Fibroblast of the aortic adventitia (primary cell): ENCODE data around the gene STARD9. TPM values are rescaled to one million over a fixed set of nuclear protein-coding genes. Genes with fewer than 3 reads are reported as not detected.
A peak's percentile ranks its signal among the peaks of the same experiment; 100 is the strongest.

Experiments
- DNase-seq: peaks from one replicate; pipeline ENCODE4 v3.0.0-alpha.2; 2010; ENCODE audit warnings: low read depth
- H3K4me3 ChIP-seq: 2 replicates; pipeline ENCODE4 v1.5.1; 2011; ENCODE audit warnings: low read depth, mild to moderate bottlenecking, control low read depth, low read length, moderate library complexity
- total RNA-seq: library from RNA; depleted of rRNA; stranded (reverse); fragments of >200 nt; gene quantifications from 2 replicates; pipeline ENCODE4 v1.2.3, GENCODE V29; 2012; ENCODE audit warnings: low replicate concordance
- TF ChIP-seq, protein P1 (sequence below): IDR thresholded peaks from 2 replicates; pipeline ENCODE4 v1.5.1; 2011; ENCODE audit warnings: mild to moderate bottlenecking, low read length, control low read depth, inconsistent platforms; ENCODE audit not compliant: insufficient read depth

The STARD9 gene
- total RNA-seq, 1 donor, result 8.0 TPM

DNA sequence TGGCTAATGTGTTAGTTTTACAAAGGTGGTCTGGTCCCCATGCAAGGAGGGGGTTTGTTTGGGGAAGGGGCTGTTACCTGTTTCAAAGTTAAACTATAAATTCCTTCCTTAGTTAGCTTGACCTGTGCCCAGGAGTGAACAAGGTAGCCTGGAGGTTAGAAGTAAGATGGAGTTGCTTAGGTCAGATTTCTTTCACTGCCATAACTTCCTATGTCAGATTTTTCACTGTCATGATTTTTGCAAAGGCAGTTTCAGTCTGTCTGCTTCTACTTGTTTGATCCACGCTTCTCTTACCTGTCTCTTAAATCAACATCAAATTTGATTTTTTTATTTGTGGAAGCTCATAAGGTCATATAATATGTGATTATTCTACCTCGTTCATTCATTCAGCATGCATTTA is 28.6 kb downstream of the STARD9 start:
- H3K4me3 ChIP-seq, result no peak overlapping the region
- DNase-seq, result no peak
- TF ChIP-seq, protein P1, sequence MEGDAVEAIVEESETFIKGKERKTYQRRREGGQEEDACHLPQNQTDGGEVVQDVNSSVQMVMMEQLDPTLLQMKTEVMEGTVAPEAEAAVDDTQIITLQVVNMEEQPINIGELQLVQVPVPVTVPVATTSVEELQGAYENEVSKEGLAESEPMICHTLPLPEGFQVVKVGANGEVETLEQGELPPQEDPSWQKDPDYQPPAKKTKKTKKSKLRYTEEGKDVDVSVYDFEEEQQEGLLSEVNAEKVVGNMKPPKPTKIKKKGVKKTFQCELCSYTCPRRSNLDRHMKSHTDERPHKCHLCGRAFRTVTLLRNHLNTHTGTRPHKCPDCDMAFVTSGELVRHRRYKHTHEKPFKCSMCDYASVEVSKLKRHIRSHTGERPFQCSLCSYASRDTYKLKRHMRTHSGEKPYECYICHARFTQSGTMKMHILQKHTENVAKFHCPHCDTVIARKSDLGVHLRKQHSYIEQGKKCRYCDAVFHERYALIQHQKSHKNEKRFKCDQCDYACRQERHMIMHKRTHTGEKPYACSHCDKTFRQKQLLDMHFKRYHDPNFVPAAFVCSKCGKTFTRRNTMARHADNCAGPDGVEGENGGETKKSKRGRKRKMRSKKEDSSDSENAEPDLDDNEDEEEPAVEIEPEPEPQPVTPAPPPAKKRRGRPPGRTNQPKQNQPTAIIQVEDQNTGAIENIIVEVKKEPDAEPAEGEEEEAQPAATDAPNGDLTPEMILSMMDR, result no peak

DNA sequence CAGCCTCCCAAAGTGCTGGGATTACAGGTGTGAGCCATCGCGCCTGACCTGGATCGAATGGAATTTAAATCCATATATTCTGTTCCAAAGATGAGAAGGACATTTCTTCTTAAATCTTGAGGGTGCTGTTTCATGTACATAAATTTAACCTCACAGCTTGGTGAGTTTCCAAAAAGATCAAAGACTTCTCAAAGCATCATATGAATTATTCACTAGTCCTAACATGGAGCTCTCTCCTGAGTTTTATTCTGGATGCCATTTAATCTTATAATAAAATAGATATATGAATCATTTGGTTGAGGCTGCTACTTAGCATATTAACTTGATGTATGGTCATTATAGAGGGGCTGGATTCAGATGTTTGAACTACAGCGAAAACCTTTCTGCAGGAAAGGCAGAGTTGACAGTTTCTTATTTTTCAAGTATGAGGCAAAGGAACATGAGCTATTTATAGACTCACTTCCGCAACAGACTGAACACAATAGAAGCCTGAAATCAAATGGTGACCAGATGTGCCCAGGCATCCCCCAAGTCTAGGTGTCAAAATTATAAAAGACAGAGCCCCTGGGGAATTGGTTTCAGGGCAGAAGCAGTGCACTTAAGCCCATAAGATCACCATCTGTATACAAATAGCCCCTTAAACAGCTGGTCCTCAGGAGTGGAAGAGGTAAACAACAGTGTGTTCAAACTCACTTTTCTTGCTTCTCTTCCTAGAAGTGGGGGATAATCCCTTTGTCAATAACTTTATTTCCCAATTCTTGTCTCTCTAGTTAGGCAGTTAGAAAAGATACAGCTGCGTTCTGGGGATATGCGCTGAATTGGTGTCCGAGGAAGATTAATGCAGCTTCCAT is 29.7 kb downstream of the STARD9 start:
- H3K4me3 ChIP-seq, result no peak overlapping the region
- DNase-seq, result peak; percentile 53
- TF ChIP-seq, protein P1, result no peak

DNA sequence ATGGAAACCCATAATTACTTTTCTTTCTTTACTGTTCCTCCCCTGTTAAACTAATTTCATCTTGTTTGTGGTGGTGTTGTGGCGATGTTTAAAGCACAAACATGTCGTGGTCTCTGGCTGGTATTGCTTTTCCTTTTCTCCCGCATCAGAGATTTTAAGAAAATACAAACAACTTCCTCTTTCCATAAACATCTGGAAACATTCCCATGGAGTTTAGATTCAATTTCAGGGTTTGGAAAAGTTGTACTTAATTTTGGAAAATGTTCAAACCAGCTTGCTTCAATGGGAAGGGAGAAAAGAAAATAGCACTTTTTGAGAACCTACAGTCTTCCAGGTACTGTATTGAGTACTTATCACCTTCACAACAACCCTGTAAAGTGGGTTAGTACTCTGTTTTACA is 30.4 kb downstream of the STARD9 start:
- no peak for DNase-seq
- H3K4me3 ChIP-seq, result no peak overlapping the region
- TF ChIP-seq, protein P1, result no peak

DNA sequence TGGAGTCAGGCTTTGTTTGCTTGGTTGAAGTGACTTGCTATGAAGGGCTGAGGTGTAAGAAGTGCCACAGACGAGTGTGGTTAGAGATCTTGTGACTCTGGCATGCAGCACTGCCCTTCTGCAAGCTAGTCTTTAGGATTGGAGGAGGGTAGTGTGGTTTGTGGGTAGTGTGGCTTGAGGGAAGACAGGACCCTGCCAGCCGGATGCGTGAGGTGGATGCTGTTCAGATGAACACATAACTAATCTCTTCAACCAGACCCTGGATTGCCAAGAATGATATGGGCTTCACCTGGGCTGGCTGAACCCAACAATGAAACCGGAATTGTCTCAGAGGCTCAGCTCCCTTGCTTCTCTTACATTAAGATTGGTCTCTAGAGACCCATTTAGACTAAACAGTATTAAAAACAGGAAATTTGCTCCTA is 32.7 kb downstream of the STARD9 start:
- H3K4me3 ChIP-seq, result no peak overlapping the region
- TF ChIP-seq, protein P1, result no peak
- no peak for DNase-seq

DNA sequence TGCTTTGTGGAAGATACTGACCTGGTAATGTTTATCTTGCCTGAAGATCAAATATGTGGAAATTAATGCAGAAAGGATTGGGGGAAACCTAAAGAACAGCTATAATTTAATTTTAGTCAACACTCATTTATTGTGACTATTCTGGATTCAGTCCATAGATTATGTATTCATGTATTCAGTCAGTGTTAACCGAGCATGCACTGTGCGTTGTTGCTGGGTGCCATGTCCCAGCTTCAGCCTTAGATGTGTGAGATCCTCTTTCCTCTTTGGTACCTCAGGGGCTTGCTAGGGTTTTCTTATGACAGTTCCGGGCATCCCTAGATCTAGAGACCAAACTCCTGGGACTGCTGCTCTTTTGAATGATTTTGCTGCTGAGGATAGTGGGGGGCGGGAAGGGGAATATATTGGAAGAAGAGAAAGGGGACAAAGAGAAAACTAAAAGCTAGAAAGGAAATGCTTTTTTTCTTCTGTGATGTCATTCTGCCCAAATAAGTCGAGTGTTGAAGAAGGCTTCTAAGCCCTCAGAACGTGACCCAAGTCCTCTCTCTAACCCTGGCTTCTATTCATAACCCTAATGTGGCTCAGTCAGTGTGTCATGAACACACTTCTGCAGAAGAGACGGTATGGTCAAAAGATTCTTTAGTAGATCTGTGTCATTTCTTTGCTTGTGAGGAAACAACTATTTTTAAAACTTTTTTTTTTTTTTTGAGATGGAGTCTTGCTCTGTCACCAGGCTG is 33.5 kb downstream of the STARD9 start:
- DNase-seq, result no peak
- TF ChIP-seq, protein P1, result no peak

DNA sequence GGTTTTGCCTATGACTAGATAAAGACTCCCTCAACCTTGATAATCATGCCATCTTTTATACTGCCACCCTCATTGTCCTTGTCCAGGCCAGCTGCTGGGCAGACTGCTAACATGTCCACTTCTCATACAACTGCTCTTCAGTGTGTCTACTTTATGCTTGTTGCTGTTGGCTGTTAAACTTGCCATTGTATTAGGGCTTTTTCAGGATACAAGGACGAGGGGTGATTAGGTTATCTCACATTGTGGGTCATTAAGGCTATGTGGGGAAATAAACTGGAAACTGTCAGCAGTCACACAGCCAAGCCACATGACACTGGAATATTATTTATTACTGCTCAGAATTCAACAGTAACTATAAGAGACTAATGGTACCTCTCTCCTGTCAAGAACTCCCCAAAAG is 36.1 kb downstream of the STARD9 start:
- no peak overlapping the region for H3K4me3 ChIP-seq
- no peak for DNase-seq
- TF ChIP-seq, protein P1, result no peak

More for the DNA sequence above, 33.5 kb downstream of the STARD9 start:
- H3K4me3 ChIP-seq, result no peak overlapping the region
